HG03439 (cell line): ENCODE measurements around the gene LRRC32.
"Not testable (repeated sequence)": the region's sequence is repeated elsewhere in the genome, so short reads cannot be mapped to it uniquely, and the experiment has no call there.

Source experiments
- ATAC-seq: cut with Tn5 transposase; IDR thresholded peaks from one replicate; pipeline ENCODE4 v1.9.1; 2021; ENCODE audit warnings: mild to moderate bottlenecking, moderate library complexity; ENCODE audit not compliant: unreplicated experiment

Gene LRRC32

DNA sequence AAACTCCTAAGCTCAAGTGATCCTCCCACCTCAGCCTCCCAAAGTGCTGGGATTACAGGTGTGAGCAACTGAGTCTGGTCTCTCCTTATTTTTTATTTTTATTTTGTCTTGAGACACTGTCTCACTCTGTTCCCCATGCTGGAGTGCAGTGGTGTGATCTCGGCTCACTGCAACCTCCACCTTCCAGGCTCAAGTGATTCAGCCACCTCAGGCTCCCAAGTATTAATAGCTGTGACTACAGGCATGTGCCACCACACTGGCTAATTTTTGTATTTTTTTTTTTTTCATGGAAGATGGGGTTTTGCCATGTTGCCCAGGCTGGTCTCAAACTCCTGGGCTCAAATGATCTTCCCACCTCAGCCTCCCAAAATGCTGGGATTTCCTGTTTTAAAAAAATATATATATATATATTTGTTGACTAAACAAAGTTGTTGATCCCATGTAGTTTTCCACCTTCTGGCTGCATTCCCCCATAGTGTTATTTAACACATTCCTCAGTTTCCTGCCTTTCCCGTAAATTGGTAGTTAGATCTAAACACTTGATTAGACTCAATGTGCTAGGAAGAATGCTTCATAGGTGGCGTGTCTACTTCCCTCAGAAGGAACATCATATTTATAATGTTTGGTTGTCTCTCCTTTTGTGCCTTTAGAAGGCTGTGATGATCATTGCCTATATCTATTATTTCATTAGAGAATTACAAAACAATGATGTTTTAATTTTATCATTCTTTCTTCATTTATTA, 38.8 kb downstream of the LRRC32 start:
- ATAC-seq: no peak

DNA sequence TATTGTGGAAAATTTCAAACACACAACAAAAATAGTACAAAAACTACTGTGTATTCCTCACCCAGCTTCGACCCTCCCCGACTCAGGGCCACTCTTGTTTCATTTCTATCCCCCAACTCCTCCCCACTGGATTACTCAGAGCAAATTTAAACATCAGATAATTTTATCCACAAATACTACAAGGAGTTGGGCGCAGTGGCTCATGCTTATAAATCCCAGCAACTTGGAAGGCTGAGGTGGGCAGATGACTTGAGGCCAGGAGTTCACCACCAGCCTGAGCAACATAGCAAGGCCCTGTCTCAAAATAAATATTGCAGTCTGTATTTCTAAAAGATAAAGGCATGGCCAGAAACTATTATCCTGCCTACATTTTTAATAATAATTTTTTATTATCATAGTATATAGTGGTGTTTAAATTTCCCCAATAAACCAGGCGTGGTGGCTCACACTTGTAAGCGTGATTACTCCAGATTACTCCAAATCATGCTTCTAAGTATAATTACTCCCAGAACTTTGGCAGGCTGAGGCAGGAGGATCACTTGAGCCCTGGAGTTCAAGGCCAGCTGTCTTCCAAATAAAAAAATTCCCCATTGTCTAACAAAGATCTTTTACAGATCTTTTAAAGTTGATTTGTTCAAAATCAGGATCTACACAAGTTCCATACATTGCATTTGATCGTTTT, 39.8 kb downstream of the LRRC32 start:
- no peak for ATAC-seq

DNA sequence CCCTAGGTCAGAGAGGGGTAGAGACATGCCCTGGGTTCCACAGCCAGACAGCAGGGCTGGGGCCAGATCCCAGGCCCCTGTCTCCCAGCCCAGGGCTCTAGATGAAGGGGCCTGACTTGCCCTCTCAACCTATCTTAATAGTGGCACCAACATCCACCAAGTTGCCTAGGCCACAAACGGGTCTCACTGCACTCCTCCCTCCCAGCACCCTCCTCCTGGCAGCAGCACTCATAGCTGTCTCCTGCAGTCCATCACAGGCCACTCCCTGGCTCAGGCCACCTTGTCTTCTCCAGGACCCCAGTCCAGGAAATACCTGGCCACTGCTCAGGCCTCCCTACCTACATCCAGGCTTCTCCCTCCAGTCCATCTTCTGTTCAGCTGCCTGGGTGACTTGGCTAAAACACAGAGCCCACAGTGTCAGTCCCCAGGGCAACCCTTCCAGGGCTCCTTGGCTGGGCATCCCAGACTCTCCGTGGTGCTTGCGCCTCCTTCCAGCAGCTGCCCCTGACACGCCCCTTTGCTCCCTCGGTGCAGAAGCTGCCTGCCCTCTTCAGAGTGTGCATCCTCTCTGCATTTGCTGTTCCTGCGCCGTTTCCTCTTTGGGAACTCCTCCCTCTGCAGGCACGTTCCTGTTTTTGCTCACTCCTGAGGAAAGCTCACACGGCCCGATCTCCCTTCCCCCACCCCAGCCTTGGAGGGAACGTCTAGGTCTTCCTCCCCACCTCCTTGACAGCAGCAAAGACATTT, 40.5 kb downstream of the LRRC32 start:
- ATAC-seq: no peak

DNA sequence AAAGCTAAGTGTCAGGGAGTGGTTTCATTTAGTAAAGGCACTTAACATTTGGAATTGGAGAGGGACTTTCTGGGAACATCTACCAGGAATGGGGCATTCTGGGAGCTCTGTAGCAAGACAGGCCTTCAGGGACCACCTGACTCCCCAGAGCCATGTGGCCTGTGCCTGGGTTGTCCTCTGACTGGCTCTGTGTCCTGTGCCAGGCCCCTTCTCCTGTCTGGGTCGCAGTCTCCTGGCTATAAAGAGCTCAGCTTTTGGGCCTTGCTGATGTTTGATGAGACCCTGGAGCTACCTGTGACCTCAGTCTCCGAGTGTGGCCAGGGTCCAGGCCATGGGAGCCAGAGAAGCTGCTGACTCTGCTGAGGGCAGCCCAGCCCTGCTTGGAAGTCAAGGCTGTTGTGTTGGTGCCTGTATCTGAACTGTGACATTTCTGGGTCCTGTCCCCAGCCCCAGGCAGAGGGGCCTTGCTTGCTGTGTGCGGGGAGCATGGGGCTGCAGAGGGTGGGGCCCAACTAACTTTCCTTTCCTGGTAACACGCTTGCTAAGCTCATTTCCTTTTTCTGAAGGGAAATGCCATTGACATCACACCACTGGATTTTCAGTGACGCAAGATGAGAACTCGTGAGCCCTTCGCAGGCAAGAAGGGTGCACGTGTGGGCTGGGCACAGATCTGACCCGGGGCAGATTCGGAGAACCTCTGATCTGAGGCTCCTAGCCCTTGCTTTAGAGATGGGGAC, 41.3 kb downstream of the LRRC32 start:
- ATAC-seq: no peak

DNA sequence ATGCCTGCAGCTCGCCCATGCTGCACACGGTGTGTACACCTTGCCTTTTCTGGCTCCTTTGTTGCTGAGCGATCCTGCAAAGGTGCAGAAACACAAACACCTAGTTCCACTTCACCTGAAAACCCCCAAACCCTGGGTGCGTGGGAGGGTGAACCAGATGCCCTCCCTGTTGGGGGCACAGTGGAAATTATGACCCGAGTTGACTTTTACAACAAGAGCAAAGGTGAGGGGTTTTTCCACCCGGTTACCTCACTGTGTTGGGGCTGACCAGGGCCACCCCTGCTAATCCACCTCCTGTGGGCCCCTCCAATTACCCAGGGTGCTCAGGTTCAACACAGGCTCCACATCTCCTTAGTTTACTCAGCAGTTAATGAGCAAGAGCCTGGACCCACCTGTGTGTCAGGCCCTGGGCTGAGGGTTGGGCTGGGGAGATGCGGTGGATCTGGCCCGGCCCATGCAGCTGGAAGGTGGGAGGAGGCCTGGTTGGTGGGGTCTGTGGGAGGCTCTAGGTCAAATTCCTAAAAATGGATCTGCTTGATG, 42.1 kb downstream of the LRRC32 start:
- no peak for ATAC-seq

DNA sequence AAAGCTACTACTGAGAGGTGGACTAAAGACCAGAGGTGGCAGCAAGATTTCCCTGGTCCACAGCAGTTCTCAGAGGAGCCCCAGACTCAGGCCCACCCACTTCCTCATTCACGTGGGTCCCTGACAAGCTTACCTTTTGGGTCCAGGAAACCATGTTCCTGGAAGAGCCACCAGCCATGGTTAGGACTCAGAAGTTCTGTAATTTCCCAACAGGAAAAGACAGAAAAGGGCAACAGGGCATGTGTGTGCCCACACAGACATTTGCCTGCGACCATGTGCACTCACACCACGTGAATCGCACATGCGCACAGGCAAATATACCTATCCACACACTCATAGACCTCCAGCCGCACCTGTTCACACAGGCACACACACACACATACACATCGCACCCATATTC, 42.9 kb downstream of the LRRC32 start:
- no peak for ATAC-seq

DNA sequence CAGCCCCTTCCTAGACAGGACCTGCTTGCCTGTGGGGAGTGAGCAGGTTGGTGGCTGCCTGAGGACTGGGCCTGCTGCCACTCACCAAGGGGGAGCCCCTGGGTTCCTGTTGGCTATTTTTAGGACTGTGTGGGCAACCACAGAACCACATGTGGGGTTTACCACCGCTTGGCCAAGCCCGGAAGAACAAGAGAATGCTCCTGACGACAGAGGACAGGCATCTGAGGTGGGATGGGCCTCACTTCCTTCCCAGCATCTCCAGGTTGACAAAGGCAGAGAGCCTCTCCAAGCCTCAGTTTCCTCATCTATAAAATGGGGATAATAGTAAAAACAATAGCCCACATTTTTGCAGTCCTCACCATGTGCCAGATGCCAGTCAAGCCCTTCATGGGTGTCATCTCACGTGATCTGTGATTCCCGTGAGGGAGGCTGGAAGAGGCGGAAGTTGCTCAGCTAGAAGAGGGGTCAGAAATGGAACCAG, 43.6 kb downstream of the LRRC32 start:
- ATAC-seq: peak; percentile 80

DNA sequence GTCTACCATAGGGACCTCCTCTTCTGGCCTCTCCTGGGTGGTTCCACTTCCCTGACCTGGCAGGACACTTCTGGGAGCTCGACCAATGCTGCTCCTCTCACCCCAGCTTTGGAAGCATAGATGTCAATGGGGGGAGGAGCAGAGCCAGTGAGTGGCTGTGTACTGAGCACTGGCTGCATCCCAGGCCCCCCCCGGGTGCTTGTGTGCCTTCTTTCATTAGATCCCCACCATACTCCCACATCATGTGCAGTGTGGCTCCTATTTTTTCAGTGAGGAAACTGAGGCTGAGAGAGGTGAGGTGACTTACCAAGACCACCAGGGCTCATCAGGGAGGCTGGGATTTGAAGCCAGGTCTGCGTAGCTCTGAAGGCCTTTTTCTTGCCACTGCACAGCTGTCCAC, 44.3 kb downstream of the LRRC32 start:
- ATAC-seq: no peak

DNA sequence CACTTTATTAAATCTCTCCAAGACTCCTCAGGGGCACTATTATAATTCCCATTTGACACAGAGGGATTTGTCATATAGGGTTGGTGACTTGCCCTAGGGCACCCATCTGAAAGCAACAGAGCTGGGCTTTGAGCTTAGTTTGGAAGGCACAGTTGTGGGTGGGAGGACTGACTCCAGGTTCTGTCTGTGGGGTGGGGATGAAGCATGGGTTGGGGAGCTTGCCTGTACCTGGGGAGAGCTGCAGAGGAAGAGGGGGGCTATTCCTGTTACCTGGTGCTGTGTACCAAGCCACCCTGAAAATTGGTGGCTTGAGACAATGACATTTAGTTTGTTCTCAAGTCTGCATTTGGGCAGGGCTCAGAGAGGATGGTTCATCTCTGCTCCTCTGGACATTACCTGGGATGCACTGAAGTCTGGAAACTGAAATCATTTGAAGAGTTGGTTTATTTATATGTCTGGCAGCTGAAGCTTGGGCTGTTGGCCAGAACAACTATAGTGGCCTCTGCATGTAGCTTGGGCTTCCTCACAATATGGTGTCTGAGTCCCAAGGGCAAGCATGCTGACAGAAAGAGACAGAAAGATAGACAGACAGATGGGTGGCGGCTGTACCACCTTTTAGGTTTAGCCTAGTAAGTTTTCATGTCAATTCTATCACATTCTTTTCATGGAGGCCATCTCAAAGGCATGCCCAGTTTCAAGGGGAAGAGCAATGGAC, 44.9 kb downstream of the LRRC32 start:
- ATAC-seq: no peak

DNA sequence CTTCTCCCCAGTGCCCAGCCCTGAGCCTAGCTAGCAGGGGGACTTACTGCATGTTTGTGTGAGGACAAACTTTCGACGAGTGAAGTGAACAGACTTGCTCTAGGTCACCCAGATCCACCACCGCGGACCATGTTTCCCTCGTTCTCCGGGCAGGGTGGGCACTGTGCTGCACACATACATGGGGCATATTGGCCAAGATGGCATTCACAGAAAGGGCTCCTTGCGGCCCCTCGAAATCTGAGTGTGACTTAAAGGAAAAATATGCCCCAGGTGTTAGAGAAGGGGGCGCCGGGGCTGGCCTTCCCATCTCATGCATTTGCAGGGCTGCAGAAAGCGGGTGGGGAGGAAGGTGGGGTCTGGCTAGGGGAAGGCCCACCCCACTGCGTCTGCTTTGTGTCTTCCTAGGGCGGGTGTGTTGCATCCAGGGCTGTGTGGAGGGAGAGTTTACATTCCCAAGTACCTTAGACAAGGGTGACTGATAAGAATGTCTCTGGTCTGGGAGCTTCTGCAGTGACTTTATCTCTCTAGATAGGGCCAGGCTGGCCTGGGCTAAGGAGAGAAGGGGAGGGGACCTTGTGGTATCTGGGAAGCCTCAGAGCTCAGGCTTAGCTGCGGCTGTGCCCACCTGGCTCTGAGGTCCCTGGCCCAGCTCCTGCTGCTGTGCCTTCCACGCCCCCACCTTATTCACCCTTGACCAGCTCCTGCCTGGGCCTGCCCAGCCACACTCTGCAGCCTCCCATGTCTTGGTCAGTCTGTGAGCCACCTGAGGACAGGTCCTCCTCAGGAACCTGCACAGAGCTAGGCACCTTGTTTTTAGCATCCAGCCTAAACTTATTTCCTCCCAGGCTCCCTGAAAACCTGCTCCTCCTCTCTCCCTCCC, 45.8 kb downstream of the LRRC32 start:
- ATAC-seq: no peak

DNA sequence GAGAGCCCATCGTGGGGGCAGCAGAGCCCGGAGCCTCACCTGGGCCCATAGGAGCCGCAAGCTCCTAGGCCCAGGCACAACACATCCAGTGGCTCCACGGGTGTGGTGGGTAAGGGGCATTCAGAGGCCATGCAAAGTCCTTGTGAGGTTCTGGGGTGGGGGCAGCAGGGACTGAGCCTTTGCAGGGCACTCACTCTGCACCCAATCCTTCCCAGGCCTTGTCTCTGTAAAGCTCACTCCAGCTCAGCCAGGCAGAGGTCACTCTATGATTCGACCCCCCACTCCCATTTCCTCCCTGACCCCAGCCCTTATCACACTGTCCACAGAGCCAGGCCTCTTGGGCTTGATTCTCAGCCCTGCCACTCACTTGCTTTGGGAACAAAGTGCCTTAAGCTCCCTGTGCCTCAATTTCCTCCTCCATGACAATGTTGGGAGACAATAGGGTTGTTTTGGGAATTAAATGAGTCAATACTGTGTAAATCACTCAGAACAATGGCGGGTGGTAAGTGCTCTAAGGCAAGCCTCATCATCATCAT, 46.6 kb downstream of the LRRC32 start:
- ATAC-seq: no peak

DNA sequence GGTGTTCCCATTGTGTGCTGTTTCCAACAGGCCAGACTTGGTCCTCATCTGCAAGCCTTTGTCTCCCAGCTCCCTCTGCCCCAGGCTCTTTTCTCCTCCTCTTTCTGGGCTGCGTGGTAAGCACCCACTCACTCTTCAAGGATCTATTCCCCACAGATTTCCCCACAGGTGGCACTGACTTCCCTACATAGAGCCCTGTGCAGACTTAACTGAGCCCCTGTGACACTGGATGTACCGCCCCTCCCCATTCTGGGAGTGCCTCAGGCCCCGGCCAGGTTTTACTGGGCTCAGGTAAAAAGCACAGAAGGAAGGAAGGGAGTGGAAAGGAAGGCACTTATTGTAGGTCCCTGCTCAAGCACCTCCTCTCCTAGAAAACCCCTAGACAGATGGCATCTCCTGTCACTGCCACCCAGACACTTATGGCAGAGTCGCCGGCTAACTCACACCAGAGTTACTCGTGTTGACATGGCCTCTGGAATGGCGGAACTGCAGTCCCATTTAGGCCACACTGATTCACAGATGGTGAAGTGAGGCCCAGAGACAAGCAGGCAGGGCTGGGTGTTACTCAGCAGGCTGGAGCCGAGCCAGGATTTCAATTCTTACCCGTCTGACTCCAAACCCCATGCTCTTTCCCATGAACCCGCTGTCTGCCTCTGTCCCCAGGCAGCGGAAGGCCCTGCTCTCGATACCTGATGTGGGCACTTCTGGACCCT, 47.2 kb downstream of the LRRC32 start:
- no peak for ATAC-seq

DNA sequence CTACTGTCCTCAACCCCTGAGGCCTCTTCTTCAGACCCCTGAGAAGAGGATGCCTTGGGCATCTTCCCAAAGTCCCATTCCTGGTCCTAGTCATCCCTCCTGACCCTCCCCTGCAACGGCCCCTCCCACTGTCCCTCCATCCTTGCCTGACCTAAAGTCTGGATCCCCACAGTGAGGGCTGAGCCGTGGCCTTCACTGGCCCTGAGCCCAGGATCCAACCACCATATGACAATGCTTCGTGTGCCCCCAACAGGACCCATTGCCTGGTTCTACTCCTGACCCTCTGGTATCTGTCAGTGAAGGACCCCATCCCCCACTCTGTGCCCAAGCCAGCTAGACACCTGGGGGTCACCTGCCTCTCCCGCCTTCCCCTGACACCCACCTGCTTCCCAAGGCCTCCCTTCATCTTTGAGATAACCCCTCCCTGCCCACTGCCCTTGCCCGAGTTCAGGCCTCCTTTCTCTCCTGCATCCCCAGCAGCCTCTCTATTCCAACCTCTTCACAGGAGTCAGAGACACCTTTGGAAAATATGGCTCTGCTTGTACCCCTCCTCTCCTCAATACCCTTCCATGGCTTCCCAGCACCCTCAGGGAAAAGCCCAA, 48.0 kb downstream of the LRRC32 start:
- ATAC-seq: no peak

DNA sequence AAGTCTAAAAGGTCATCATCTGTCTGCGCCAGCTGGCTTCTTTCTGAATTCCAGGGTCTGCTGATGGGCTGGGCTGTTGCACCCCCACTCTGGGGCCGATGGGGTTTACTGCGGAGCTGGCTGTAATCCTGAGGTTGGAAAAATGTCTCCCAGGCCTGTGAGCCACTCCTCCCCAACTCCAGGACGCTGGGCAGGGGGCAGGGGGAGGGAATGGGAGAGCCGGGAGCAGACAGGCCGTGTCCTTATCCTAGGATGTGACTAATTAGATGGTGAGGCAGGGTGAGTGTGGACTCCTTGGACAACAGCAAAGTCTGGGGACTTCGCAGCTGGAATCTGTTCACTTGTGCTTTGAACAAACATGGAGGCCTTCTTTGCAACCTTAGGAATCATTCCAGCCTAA, 48.7 kb downstream of the LRRC32 start:
- no peak for ATAC-seq

DNA sequence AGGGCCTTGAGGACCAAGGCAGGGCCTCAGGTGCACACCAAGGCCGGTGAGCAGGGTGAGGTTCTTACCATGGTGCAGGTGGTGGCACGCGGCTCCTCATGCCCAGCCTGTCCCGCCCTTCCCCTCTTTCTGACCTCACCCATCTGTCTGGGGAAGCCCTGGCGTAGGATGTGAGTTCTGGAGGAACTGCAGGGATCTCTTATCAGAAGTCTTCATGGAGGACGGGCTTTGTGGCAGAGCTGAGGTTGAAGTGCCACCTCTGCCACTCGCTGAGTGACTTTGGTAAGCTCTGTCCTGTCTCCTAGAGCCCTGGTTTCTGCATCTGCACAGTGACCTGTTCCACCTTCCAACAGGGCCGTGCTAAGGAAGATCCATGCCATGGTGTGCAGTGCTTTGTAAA, 49.1 kb downstream of the LRRC32 start:
- no peak for ATAC-seq

DNA sequence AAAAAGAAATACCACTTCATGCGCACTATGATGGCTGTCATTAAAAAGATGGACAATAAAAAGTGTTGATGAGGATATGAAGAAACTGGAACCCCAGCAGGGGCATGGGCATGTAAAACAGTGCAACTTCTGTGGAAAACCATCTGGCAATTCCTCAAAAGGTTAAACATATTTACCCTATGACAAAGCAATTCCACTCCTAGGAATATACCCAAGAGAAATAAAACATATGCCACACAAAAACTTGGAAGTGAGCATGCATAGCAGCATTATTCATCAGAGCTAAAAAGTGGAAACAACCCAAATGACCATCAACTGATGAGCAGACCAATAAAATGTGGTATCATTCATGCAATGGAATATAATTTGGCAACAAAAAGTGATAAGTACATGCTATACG, 50.1 kb downstream of the LRRC32 start:
- no peak for ATAC-seq

DNA sequence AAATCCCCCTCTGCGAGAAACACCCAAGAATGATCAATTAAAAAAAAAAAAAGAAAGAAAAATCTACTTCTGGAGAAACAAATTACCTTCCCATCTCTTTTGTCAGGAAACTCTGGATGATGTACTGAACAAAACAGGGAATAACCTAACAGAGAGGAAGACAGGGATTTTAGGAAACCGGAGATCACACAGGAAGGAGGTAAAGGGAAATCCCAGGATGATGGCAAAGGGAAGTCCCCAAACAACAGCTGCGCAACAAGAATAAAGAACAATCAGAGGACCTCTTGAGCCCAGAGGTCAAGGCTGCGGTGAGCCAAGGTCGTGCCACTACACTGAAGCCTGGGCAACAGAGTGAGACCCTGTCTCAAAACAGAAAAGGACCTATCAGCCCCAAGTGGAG, 50.7 kb downstream of the LRRC32 start:
- ATAC-seq: not testable (repeated sequence)
